OCI-LY3 (cell line): Measurements from ENCODE around the gene GABRG3.

Experiments
- H2AFZ ChIP-seq: fragments of 200-600, 300-600 bp; shearing (Covaris generic); 2 replicates; pipeline ENCODE4 v1.6.0; 2014; ENCODE audit warnings: antibody characterized with exemption, low read depth, low read length
- H3K27ac ChIP-seq: fragments of 200-600, 300-600 bp; sonication (generic); 2 replicates; pipeline ENCODE4 v1.5.1; 2014; ENCODE audit warnings: mild to moderate bottlenecking, low read length, moderate library complexity, mixed read lengths
- H3K27me3 ChIP-seq: fragments of 200-600, 300-600 bp; sonication (generic); 2 replicates; pipeline ENCODE4 v1.6.1; 2014; ENCODE audit warnings: low read depth, low read length, mixed read lengths
- H3K36me3 ChIP-seq: fragments of 200-600, 300-600 bp; sonication (generic); replicated peaks from 2 replicates; pipeline ENCODE3; 2014; ENCODE audit warnings: low read depth, low read length, mixed read lengths
- H3K4me1 ChIP-seq: fragments of 300-600, 200-600 bp; sonication (generic); 2 replicates; pipeline ENCODE4 v1.6.1; 2014; ENCODE audit warnings: low read length, mixed read lengths
- H3K4me2 ChIP-seq: fragments of 200-600, 300-600 bp; sonication (generic); 2 replicates; pipeline ENCODE4 v1.6.1; 2014; ENCODE audit warnings: low read length, mixed read lengths
- H3K4me3 ChIP-seq: fragments of 300-600, 200-600 bp; sonication (generic); 2 replicates; pipeline ENCODE4 v1.5.1; 2014; ENCODE audit warnings: antibody characterized with exemption, mild to moderate bottlenecking, low read length, moderate library complexity
- H3K79me2 ChIP-seq: fragments of 300-600, 200-600 bp; shearing (Covaris generic); 2 replicates; pipeline ENCODE4 v1.6.1; 2014; ENCODE audit warnings: mild to moderate bottlenecking, low read length, mixed read lengths
- H3K9ac ChIP-seq: fragments of 300-600, 200-600 bp; shearing (Covaris generic); 2 replicates; pipeline ENCODE4 v1.6.0; 2014; ENCODE audit warnings: mild to moderate bottlenecking, low read length, moderate library complexity
- H3K9me3 ChIP-seq: fragments of 200-600, 300-600 bp; shearing (Covaris generic); 2 replicates; pipeline ENCODE4 v1.6.1; 2014; ENCODE audit warnings: low read length, mixed read lengths; ENCODE audit not compliant: insufficient read depth
- H4K20me1 ChIP-seq: fragments of 200-600, 300-600 bp; sonication (generic); 2 replicates; pipeline ENCODE4 v1.6.1; 2016; ENCODE audit warnings: low read length, mixed read lengths; ENCODE audit not compliant: insufficient read depth
- CTCF ChIP-seq: fragments of 200-600, 300-600 bp; sonication (generic); IDR thresholded peaks from 2 replicates; pipeline ENCODE4 v1.5.1; 2014; ENCODE audit warnings: antibody characterized with exemption, low read length, low read depth
- EZH2phosphoT487 ChIP-seq: fragments of 200-600 bp; shearing (Covaris generic); IDR thresholded peaks from 2 replicates; pipeline ENCODE4 v1.6.1; 2018; ENCODE audit warnings: antibody characterized with exemption, mixed run types, low read depth

The GABRG3 gene

DNA sequence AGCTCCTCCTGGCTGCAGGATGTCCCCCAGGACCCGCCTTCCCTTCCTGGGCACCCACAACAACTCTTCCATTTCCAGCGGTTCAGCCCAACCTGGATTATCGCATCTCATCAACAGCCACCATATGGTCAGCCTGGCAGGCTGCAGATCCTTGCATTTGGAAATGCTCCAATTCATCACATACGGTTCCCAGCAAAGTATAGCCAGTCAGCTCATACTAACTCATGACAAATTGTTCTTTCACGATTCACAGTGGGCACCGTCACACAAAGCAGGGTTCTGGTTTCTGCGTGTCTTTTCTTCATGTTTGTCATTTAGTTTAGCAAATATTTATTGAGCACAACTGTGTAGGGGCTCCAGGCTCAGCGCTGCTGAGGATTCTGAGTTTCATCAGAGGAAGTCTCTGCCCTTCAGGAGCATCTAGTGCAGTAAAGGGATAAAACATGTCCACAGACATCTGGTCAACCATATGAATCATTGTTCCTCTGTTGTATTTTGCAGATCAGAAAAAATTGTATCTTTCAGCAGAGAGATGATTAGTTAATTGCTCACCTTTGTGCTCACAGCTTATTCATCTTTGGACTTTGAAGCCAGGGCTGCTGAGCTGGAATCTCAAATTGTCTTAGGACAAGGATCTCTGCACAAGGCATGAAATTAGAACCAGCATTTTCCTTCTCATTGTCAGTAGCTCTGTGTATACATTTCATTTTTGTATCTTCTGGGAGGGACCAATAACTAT, 125.1 kb downstream of the GABRG3 start:
- no peaks in the 10 kb centered on the region for H3K27me3 ChIP-seq
- H2AFZ ChIP-seq: no peak overlapping the region
- no peak overlapping the region for H3K4me2 ChIP-seq
- no peak overlapping the region for H3K27ac ChIP-seq
- no peaks in the 10 kb centered on the region for H3K36me3 ChIP-seq
- no peak overlapping the region for H3K4me3 ChIP-seq
- H3K4me1 ChIP-seq: no peaks in the 10 kb centered on the region
- no peaks in the 10 kb centered on the region for H4K20me1 ChIP-seq
- H3K9ac ChIP-seq: no peak overlapping the region
- H3K9me3 ChIP-seq: no peaks in the 10 kb centered on the region
- H3K79me2 ChIP-seq: no peaks in the 10 kb centered on the region
- TF ChIP-seq EZH2phosphoT487 (no peak), CTCF (no peak)

DNA sequence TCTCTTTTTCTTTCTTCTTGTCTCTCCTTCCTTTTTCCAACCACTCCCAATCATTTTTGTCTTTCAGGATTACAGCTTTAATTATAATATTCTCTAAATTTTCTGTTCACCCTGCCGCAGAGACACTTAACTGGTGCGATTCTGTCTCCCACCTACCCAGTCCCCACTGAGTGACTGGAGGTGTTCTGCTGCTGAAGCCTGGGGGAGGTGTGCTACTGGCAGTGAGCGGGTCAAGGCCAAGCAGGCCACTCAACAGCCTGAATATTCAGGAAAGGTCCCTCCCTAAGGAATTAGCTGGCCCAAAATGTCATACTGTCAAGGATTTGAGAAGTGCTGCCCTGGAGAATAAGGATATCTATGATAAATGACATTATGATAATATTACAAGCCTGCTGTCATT, 126.5 kb downstream of the GABRG3 start:
- H2AFZ ChIP-seq: no peak overlapping the region
- H3K27ac ChIP-seq: no peak overlapping the region
- H3K36me3 ChIP-seq: no peaks in the 10 kb centered on the region
- peaks cover 5% of the 10 kb centered on the region; the same call in 1 of the 2 replicates for H3K4me1 ChIP-seq
- no peak overlapping the region for H3K4me3 ChIP-seq
- H3K27me3 ChIP-seq: no peaks in the 10 kb centered on the region
- H4K20me1 ChIP-seq: no peaks in the 10 kb centered on the region
- H3K9me3 ChIP-seq: no peaks in the 10 kb centered on the region
- TF ChIP-seq EZH2phosphoT487: no peak
- TF ChIP-seq CTCF: no peak
- H3K79me2 ChIP-seq: no peaks in the 10 kb centered on the region
- H3K9ac ChIP-seq: no peak overlapping the region
- no peak overlapping the region for H3K4me2 ChIP-seq

- H3K9me3 ChIP-seq: no peaks in the 10 kb centered on the region
- no peaks in the 10 kb centered on the region for H3K79me2 ChIP-seq
- H4K20me1 ChIP-seq: no peaks in the 10 kb centered on the region
- no peak for TF ChIP-seq CTCF
- TF ChIP-seq EZH2phosphoT487: no peak
- H3K4me2 ChIP-seq: peak overlapping the region; percentile 27; the same call in 1 of the 2 replicates
- no peaks in the 10 kb centered on the region for H3K27me3 ChIP-seq
- H2AFZ ChIP-seq: no peak overlapping the region
- H3K4me3 ChIP-seq: no peak overlapping the region
- no peak overlapping the region for H3K27ac ChIP-seq
- no peaks in the 10 kb centered on the region for H3K36me3 ChIP-seq
- peaks cover 5% of the 10 kb centered on the region; the same call in 1 of the 2 replicates for H3K4me1 ChIP-seq
- no peak overlapping the region for H3K9ac ChIP-seq
These were observed 131.0 kb downstream of the GABRG3 start for GRCh38 chr15:27101982-27102381.

GRCh38 chr15:27111323-27111722, 140.3 kb downstream of the GABRG3 start:
- Histone ChIP-seq H3K4me3 (no peak overlapping the region), H2AFZ (no peak overlapping the region), H3K9me3 (no peaks in the 10 kb centered on the region), H3K27ac (no peak overlapping the region), H3K9ac (no peak overlapping the region), H4K20me1 (no peaks in the 10 kb centered on the region), H3K79me2 (no peaks in the 10 kb centered on the region), H3K4me1 (no peaks in the 10 kb centered on the region), H3K4me2 (no peak overlapping the region), H3K27me3 (no peaks in the 10 kb centered on the region), H3K36me3 (no peaks in the 10 kb centered on the region)
- TF ChIP-seq EZH2phosphoT487 (no peak), CTCF (no peak)
